Lower leg skin (tissue), 4 donors: ENCODE data around the gene DLD. TPM values are rescaled to one million over a fixed set of nuclear protein-coding genes. Genes with fewer than 3 reads are reported as not detected.

Experiments used
- DNase-seq, 2 donors: peaks; one replicate each; pipeline ENCODE4 v3.0.0-alpha.2; 2019; ENCODE audit warnings: low spot score in 2 of 2
- H3K4me3 ChIP-seq: fragments of 200-600 bp; sonication (generic); 2 replicates; pipeline ENCODE4 v1.5.1; 2017; ENCODE audit warnings: mild to moderate bottlenecking, low read depth; ENCODE audit not compliant: poor library complexity, severe bottlenecking
- CTCF ChIP-seq, 3 donors: fragments of 450-650 bp; IDR thresholded peaks; one replicate each; pipeline ENCODE4 v1.5.1; 2016; ENCODE audit warnings: antibody characterized with exemption in 3 of 3, mild to moderate bottlenecking in 3 of 3, moderate library complexity in 2 of 3
- POLR2A ChIP-seq, 2 donors: fragments of 450-650 bp; IDR thresholded peaks; one replicate each; pipeline ENCODE4 v1.6.1; 2016 to 2017; ENCODE audit warnings: antibody characterized with exemption in 2 of 2, mild to moderate bottlenecking in 1 of 2, moderate library complexity in 1 of 2
- WGBS, 2 donors: methylation state at CpG; one replicate each; pipeline ENCODE4 v1.1.5; 2018; 5-methylcytosine and 5-hydroxymethylcytosine counted together
- intact Hi-C: fragments of 100-400 bp; cut with DNase I; formaldehyde crosslinking; loops from one replicate; pipeline ENCODE4 v1.15.0; 2023; ENCODE audit warnings: low total_unique reads
- total RNA-seq, 4 donors: library from RNA; depleted of rRNA; stranded (reverse); fragments of >200 nt; gene quantifications; one replicate each; pipeline ENCODE4 v1.1.0, GENCODE V29; 2016

Gene DLD
- total RNA-seq, 4 donors from 2014 or later, result 52.2 to 139 (median 69.7) TPM

GRCh38 chr7:107909445-107909844, 18.5 kb downstream of the DLD start:
- 95 to 97% methylated on average over 1 of the region's 1 CpG for WGBS, 2 donors
- no peak overlapping the region for H3K4me3 ChIP-seq
- intact Hi-C loops, result no loop called here
- DNase-seq, result no peak
- TF ChIP-seq POLR2A (IDR thresholded peaks at IDR 0.05) (no peak), CTCF (IDR thresholded peaks at IDR 0.05) (no peak)

GRCh38 chr7:107911981-107912380, 21.0 kb downstream of the DLD start:
- intact Hi-C loops, result no loop called here
- WGBS, 2 donors, result 99 to 100% methylated on average over 2 of the region's 2 CpGs
- no peak for DNase-seq
- no peak overlapping the region for H3K4me3 ChIP-seq
- TF ChIP-seq POLR2A (IDR thresholded peaks at IDR 0.05) (no peak), CTCF (IDR thresholded peaks at IDR 0.05) (no peak)

GRCh38 chr7:107913851-107914250, 22.9 kb downstream of the DLD start:
- H3K4me3 ChIP-seq, result no peak overlapping the region
- TF ChIP-seq CTCF (IDR thresholded peaks at IDR 0.05) (no peak), POLR2A (IDR thresholded peaks at IDR 0.05) (no peak)
- intact Hi-C loops, result no loop called here
- no peak for DNase-seq
- 94 to 96% methylated on average over 2 of the region's 2 CpGs for WGBS, 2 donors

- WGBS, 2 donors, result 57 to 74% methylated on average over 1 of the region's 1 CpG
- DNase-seq, result no peak
- no peak overlapping the region for H3K4me3 ChIP-seq
- no peak for TF ChIP-seq CTCF (IDR thresholded peaks at IDR 0.05)
- no peak for TF ChIP-seq POLR2A (IDR thresholded peaks at IDR 0.05)
- intact Hi-C loops, result no loop called here
These were observed 23.8 kb downstream of the DLD start for GRCh38 chr7:107914831-107915230.

- no peak overlapping the region for H3K4me3 ChIP-seq
- WGBS, 2 donors, result 94 to 96% methylated on average over 2 of the region's 2 CpGs
- no peak for DNase-seq
- TF ChIP-seq POLR2A (IDR thresholded peaks at IDR 0.05), result no peak
- TF ChIP-seq CTCF (IDR thresholded peaks at IDR 0.05), result no peak
- intact Hi-C loops, result no loop called here
These were observed 24.6 kb downstream of the DLD start for GRCh38 chr7:107915541-107915940.
